Activated CD8-positive, alpha-beta T cell treated with anti-CD3 and anti-CD28 coated beads for 36 hours (primary cell): Measurements from ENCODE around the gene SELENOI. TPM values are rescaled to one million over a fixed set of nuclear protein-coding genes. Genes with fewer than 3 reads are reported as not detected.
"Not testable (repeated sequence)": the region's sequence is repeated elsewhere in the genome, so short reads cannot be mapped to it uniquely, and the experiment has no call there.

Source experiments
- ATAC-seq: fragments of 200-7000 bp; cut with Tn5 transposase; one replicate; pipeline ENCODE4 v1.10.0; 2021; ENCODE audit warnings: mild to moderate bottlenecking, moderate library complexity
- CTCF ChIA-PET: fragments of 350-600 bp; sonication (Branson Sonifier 250); formaldehyde crosslinking; loops from one replicate; lab custom pipeline; 2021; ENCODE audit warnings: antibody characterized with exemption; lab: Charles Lee
- POLR2A ChIA-PET: fragments of 350-600 bp; sonication (Branson Sonifier 250); formaldehyde crosslinking; loops from one replicate; lab custom pipeline; 2021; ENCODE audit warnings: antibody characterized with exemption; lab: Charles Lee
- DNase-seq: peaks from one replicate; pipeline ENCODE4 v3.0.0-alpha.2; 2020
- H3K27ac Mint-ChIP-seq: one replicate; pipeline ENCODE4 v1.8.0; 2021; ENCODE audit warnings: mild to moderate bottlenecking, mixed read lengths
- H3K27me3 Mint-ChIP-seq: one replicate; pipeline ENCODE4 v1.8.0; 2021; ENCODE audit warnings: mixed read lengths
- H3K36me3 Mint-ChIP-seq: one replicate; pipeline ENCODE4 v1.8.0; 2021; ENCODE audit warnings: low read depth, mixed read lengths
- H3K4me1 Mint-ChIP-seq: one replicate; pipeline ENCODE4 v1.8.0; 2021; ENCODE audit warnings: low read depth, mixed read lengths
- H3K4me3 Mint-ChIP-seq: one replicate; pipeline ENCODE4 v1.8.0; 2021; ENCODE audit warnings: mild to moderate bottlenecking, moderate library complexity, mixed read lengths
- H3K9me3 Mint-ChIP-seq: one replicate; pipeline ENCODE4 v1.8.0; 2021; ENCODE audit warnings: mixed read lengths
- CTCF ChIP-seq: fragments of 200-600 bp; IDR thresholded peaks from one replicate; pipeline ENCODE4 v1.8.0; 2022; ENCODE audit warnings: antibody characterized with exemption, mild to moderate bottlenecking
- intact Hi-C: fragments of 100-400 bp; cut with micrococcal nuclease; formaldehyde crosslinking; loops from one replicate; pipeline ENCODE4 v1.10.0; 2022
- total RNA-seq, 2 experiments: library from RNA; stranded (reverse); gene quantifications; one replicate each; pipeline ENCODE4 v1.2.3, GENCODE V29; 2021

Gene SELENOI
- total RNA-seq, 2 experiments from 2014 or later = 38.9 to 39.1 TPM

- DNase-seq (no peak), ATAC-seq (peak; percentile 51)
- peaks cover 25% of the 10 kb centered on the region for H3K36me3 Mint-ChIP-seq
- no peaks in the 10 kb centered on the region for H3K27me3 Mint-ChIP-seq
- H3K9me3 Mint-ChIP-seq = no peaks in the 10 kb centered on the region
- ChIA-PET CTCF (interaction anchor here (0.6 kb wide), 1 partner anchor 136 kb away, joined by 3 read pairs; no protein-coding TSS in a partner anchor), POLR2A (interaction anchor here (0.7 kb wide), 1 partner anchor 63 kb away, joined by 3 read pairs; no protein-coding TSS in a partner anchor)
- H3K27ac Mint-ChIP-seq = peak overlapping the region; percentile 21
- H3K4me3 Mint-ChIP-seq = no peak overlapping the region
- peaks cover 32% of the 10 kb centered on the region for H3K4me1 Mint-ChIP-seq
- TF ChIP-seq CTCF = no peak
- intact Hi-C loops = no loop called here
Observed at GRCh38 chr2:26363323-26363722, 17.4 kb downstream of the SELENOI start.

DNA sequence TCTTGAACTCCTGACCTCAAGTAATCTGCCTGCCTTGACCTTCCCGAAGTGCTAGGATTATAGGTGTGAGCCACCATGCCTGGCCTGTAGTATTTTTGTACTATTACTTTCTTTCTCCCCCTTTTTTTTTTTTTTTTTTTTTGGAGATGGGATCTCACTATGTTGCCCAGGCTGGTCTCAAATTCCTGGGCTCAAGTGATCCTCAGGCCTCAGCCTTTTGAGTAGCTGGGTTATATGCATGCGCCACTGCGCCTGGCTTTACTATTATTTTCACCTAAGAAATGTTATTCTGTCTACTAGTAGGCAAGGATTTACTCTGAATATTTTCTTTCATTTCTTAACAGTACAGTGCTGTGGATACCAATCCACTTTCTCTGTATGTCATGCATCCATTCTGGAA lies 18.0 kb downstream of the SELENOI start:
- Mint-ChIP-seq H3K27me3 (no peaks in the 10 kb centered on the region), H3K27ac (no peak overlapping the region), H3K4me1 (peaks cover 26% of the 10 kb centered on the region), H3K4me3 (no peak overlapping the region), H3K36me3 (peaks cover 30% of the 10 kb centered on the region), H3K9me3 (no peaks in the 10 kb centered on the region)
- POLR2A ChIA-PET = no interaction called here
- ATAC-seq = no peak
- CTCF ChIA-PET = interaction anchor here (0.6 kb wide), 1 partner anchor 136 kb away, joined by 3 read pairs; no protein-coding TSS in a partner anchor
- no peak for TF ChIP-seq CTCF
- DNase-seq = no peak
- intact Hi-C loops = no loop called here

GRCh38 chr2:26364669-26365068 lies 18.7 kb downstream of the SELENOI start:
- peaks cover 36% of the 10 kb centered on the region for H3K36me3 Mint-ChIP-seq

DNA sequence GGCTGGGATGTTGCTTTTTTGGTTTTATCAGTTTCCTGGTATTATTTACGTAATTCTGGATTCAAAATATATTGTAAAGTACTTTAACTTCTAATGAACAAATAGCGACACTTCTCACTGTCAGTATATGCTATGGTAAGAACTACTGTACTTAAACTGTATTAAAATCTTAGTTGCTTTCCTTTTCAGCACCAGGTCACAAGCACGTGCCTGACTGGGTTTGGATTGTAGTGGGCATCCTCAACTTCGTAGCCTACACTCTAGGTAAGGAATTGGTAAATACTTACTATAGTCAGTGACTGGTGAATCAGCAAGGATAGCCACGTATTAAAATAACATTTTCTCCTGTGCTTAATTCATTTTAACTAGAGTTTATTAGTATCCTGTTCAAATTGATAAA lies 21.0 kb downstream of the SELENOI start:
- Mint-ChIP-seq H3K27me3 (no peaks in the 10 kb centered on the region), H3K4me1 (peaks cover 9% of the 10 kb centered on the region), H3K4me3 (no peak overlapping the region), H3K27ac (no peak overlapping the region), H3K9me3 (no peaks in the 10 kb centered on the region), H3K36me3 (peaks cover 39% of the 10 kb centered on the region)
- DNase-seq (no peak), ATAC-seq (no peak)
- TF ChIP-seq CTCF = no peak
- intact Hi-C loops = no loop called here
- ChIA-PET POLR2A (no interaction called here), CTCF (interaction anchor here (1.0 to 1.3 kb wide), 2 partner anchors 36 to 211 kb away, joined by 3 read pairs; no protein-coding TSS in a partner anchor)

More at GRCh38 chr2:26364669-26365068, 18.7 kb downstream of the SELENOI start:
- TF ChIP-seq CTCF = no peak
- H3K9me3 Mint-ChIP-seq = no peaks in the 10 kb centered on the region
- ATAC-seq = no peak
- H3K4me3 Mint-ChIP-seq = no peak overlapping the region
- ChIA-PET CTCF (no interaction called here), POLR2A (no interaction called here)
- DNase-seq = no peak
- H3K4me1 Mint-ChIP-seq = peaks cover 19% of the 10 kb centered on the region
- H3K27me3 Mint-ChIP-seq = no peaks in the 10 kb centered on the region
- H3K27ac Mint-ChIP-seq = no peak overlapping the region
- intact Hi-C loops = no loop called here

- H3K4me1 Mint-ChIP-seq, CTCF ChIA-PET, intact Hi-C loops, DNase-seq, POLR2A ChIA-PET, H3K27me3 Mint-ChIP-seq, ATAC-seq, H3K4me3 Mint-ChIP-seq, H3K27ac Mint-ChIP-seq, H3K9me3 Mint-ChIP-seq: not testable (repeated sequence)
- peaks cover 47% of the 10 kb centered on the region for H3K36me3 Mint-ChIP-seq
Observed at GRCh38 chr2:26369664-26370063, 23.7 kb downstream of the SELENOI start.

- ATAC-seq = not testable (repeated sequence)
Observed at GRCh38 chr2:26370909-26371308, 25.0 kb downstream of the SELENOI start.

More at GRCh38 chr2:26370909-26371308, 25.0 kb downstream of the SELENOI start:
- H3K36me3 Mint-ChIP-seq = peaks cover 51% of the 10 kb centered on the region
- H3K27me3 Mint-ChIP-seq, CTCF ChIA-PET, H3K27ac Mint-ChIP-seq, intact Hi-C loops, H3K9me3 Mint-ChIP-seq, H3K4me3 Mint-ChIP-seq, H3K4me1 Mint-ChIP-seq, DNase-seq, POLR2A ChIA-PET: not testable (repeated sequence)
